ENCODE data around the gene CHP1. TPM values are rescaled to one million over a fixed set of nuclear protein-coding genes. Genes with fewer than 3 reads are reported as not detected.

The CHP1 gene
- total and polyA plus RNA-seq, 9 of the 15 experiments (the other 6 are each of a cell fraction or from before 2014, with no cell fraction given) = 31.7 to 83.4 (median 67.6) TPM

GRCh38 chr15:41233367-41233771, 2.3 kb downstream of the CHP1 start (continued):
- no peak for TF ChIP-seq GTF2A2 (tag; IDR thresholded peaks at IDR 0.05)
- peak; percentile 76; the same call in 1 of the 2 replicates for TF ChIP-seq POLR2AphosphoS5 (IDR thresholded peaks at IDR 0.05; ENCODE audit: control insufficient read depth, insufficient read depth, low read depth, low read length)
- no peak for TF ChIP-seq ZNF217 (CRISPR knock-in tag; IDR thresholded peaks at IDR 0.05)
- no peak for TF ChIP-seq ASH1L (IDR thresholded peaks at IDR 0.05; ENCODE audit: borderline replicate concordance, low read depth, partially characterized antibody)
- peak; percentile 80 for TF ChIP-seq NBN (IDR thresholded peaks at IDR 0.05; ENCODE audit: low read depth)
- TF ChIP-seq CXXC5 (CRISPR knock-in tag; IDR thresholded peaks at IDR 0.05) = peak; percentile 80
- peak; percentile 66 for TF ChIP-seq NFE2 (IDR thresholded peaks at IDR 0.05; ENCODE audit: low read depth)
- peak; percentile 95 for TF ChIP-seq CBFA2T3 (IDR thresholded peaks at IDR 0.05)
- peak; percentile 62 for TF ChIP-seq EGR1 (conservative IDR thresholded peaks at IDR 0.05)
- TF ChIP-seq AFF4 (CRISPR knock-in tag; IDR thresholded peaks at IDR 0.05) = 0 out of 2 replicates have a peak, but pooled peaks have one; percentile 22
- no peak for TF ChIP-seq ZNF764 (CRISPR knock-in tag; IDR thresholded peaks at IDR 0.05; ENCODE audit: low read depth)
- no peak; the same call in 1 of the 2 replicates for TF ChIP-seq CREB1 (IDR thresholded peaks at IDR 0.05)
- 0 out of 2 replicates have a peak, but pooled peaks have one; percentile 35 for TF ChIP-seq CREB1 (CRISPR knock-in tag; IDR thresholded peaks at IDR 0.05)
- TF ChIP-seq ETV6 (IDR thresholded peaks at IDR 0.05; ENCODE audit: borderline replicate concordance in 1 of 2, low read depth in 2 of 2, low read length in 1 of 2) = peak in 1 of 2 experiments; percentile 53; a peak in 1 of 4 replicates
- TF ChIP-seq ETV6 (CRISPR knock-in tag; IDR thresholded peaks at IDR 0.05; ENCODE audit: borderline replicate concordance) = no peak
- no peak for TF ChIP-seq ZNF239 (CRISPR knock-in tag; IDR thresholded peaks at IDR 0.05)
- TF ChIP-seq MXI1 (IDR thresholded peaks at IDR 0.05; ENCODE audit: low read depth, low read length) = no peak
- no peak for TF ChIP-seq E2F5 (CRISPR knock-in tag; IDR thresholded peaks at IDR 0.05)
- no peak for TF ChIP-seq ZBTB26 (CRISPR knock-in tag; IDR thresholded peaks at IDR 0.05)
- no peak for TF ChIP-seq ZNF398 (CRISPR knock-in tag; IDR thresholded peaks at IDR 0.05)
- TF ChIP-seq SIX5 (IDR thresholded peaks at IDR 0.05; ENCODE audit: borderline replicate concordance in 1 of 2, insufficient read depth in 1 of 2, low read depth in 1 of 2, low read length in 2 of 2) = no peak
- 0 out of 3 replicates have a peak, but pooled peaks of 1 of the 2 experiments have one; percentile 37 for TF ChIP-seq CBX3 (IDR thresholded peaks at IDR 0.05; ENCODE audit: borderline replicate concordance in 1 of 2, low read length in 2 of 2)
- TF ChIP-seq TAL1 (IDR thresholded peaks at IDR 0.05) = peak; percentile 93

Measured in K562 (cell line).